Neuronal stem cell (in vitro differentiated cells): ENCODE data around the gene HERC3.

Experiments
- DNase-seq: peaks from one replicate; pipeline ENCODE4 v3.0.0-alpha.2; 2013; ENCODE audit warnings: low spot score
- H2AFZ ChIP-seq: one replicate; pipeline ENCODE4 v1.6.1; 2013; ENCODE audit warnings: mild to moderate bottlenecking, low read length, inconsistent platforms
- H2AK5ac ChIP-seq: 2 replicates; pipeline ENCODE4 v1.6.1; 2013; ENCODE audit warnings: low read depth, mild to moderate bottlenecking, inconsistent platforms, low read length, moderate library complexity, mixed read lengths
- H2BK120ac ChIP-seq: 2 replicates; pipeline ENCODE4 v1.6.1; 2013; ENCODE audit warnings: low read depth, mild to moderate bottlenecking, inconsistent platforms, low read length, moderate library complexity, mixed read lengths
- H2BK12ac ChIP-seq: one replicate; pipeline ENCODE4 v1.6.1; 2013; ENCODE audit warnings: low read length, inconsistent platforms
- H2BK15ac ChIP-seq: 2 replicates; pipeline ENCODE4 v1.6.1; 2013; ENCODE audit warnings: mild to moderate bottlenecking, low read length, inconsistent platforms, mixed read lengths
- H2BK5ac ChIP-seq: one replicate; pipeline ENCODE4 v1.6.1; 2013; ENCODE audit warnings: inconsistent platforms, mild to moderate bottlenecking, low read length, moderate library complexity
- H3K14ac ChIP-seq: one replicate; pipeline ENCODE4 v1.6.1; 2013; ENCODE audit warnings: low read length, inconsistent platforms
- H3K18ac ChIP-seq: 2 replicates; pipeline ENCODE4 v1.6.1; 2013; ENCODE audit warnings: low read length, inconsistent platforms
- H3K23ac ChIP-seq: 2 replicates; pipeline ENCODE4 v1.6.1; 2013; ENCODE audit warnings: low read depth, mild to moderate bottlenecking, mixed read lengths, low read length, inconsistent platforms; ENCODE audit not compliant: poor library complexity
- H3K27ac ChIP-seq: replicated peaks from 3 replicates; pipeline ENCODE4 v1.5.1; 2013; ENCODE audit warnings: low read length, inconsistent platforms
- H3K27me3 ChIP-seq, 3 experiments: 2 replicates each; pipeline ENCODE4 v1.6.1; 2013; ENCODE audit warnings: low read length in 3 of 3, mild to moderate bottlenecking in 2 of 3, inconsistent platforms in 1 of 3, low read depth in 1 of 3, mixed read lengths in 1 of 3, moderate library complexity in 1 of 3; ENCODE audit not compliant: control insufficient read depth in 3 of 3, insufficient read depth in 3 of 3
- H3K36me3 ChIP-seq, 2 donors: replicated peaks in 1 of 2; 2 replicates each; pipeline ENCODE4 v1.6.1; 2013; ENCODE audit warnings: low read length in 2 of 2; ENCODE audit not compliant: control insufficient read depth in 2 of 2, insufficient read depth in 2 of 2
- H3K4ac ChIP-seq: 2 replicates; pipeline ENCODE4 v1.6.1; 2013; ENCODE audit warnings: inconsistent platforms, mild to moderate bottlenecking, low read length, moderate library complexity
- H3K4me1 ChIP-seq, 2 donors: 1 replicate in 1 of 2; 2 replicates in 1 of 2; pipeline ENCODE4 v1.6.1; 2013; ENCODE audit warnings: low read length in 2 of 2, low read depth in 1 of 2; ENCODE audit not compliant: control insufficient read depth in 2 of 2, insufficient read depth in 1 of 2
- H3K4me2 ChIP-seq: one replicate; pipeline ENCODE4 v1.6.1; 2013; ENCODE audit warnings: mild to moderate bottlenecking, low read length, inconsistent platforms; ENCODE audit not compliant: insufficient read depth, poor library complexity, severe bottlenecking
- H3K4me3 ChIP-seq, 2 donors: 2 replicates each; pipeline ENCODE4 v1.5.1; 2013; ENCODE audit warnings: low read length in 2 of 2, mild to moderate bottlenecking in 2 of 2, inconsistent platforms in 1 of 2, moderate library complexity in 1 of 2
- H3K79me1 ChIP-seq: one replicate; pipeline ENCODE4 v1.6.1; 2013; ENCODE audit warnings: low read depth, mild to moderate bottlenecking, inconsistent platforms, low read length, moderate library complexity
- H3K9ac ChIP-seq: one replicate; pipeline ENCODE4 v1.6.1; 2013; ENCODE audit warnings: mild to moderate bottlenecking, low read depth, low read length, inconsistent platforms; ENCODE audit not compliant: poor library complexity
- H3K9me3 ChIP-seq, 2 donors: replicated peaks in 1 of 2; 2 replicates each; pipeline versions ENCODE3 to v1.6.1; 2013; ENCODE audit warnings: low read length in 2 of 2, mild to moderate bottlenecking in 2 of 2, inconsistent platforms in 1 of 2, low read depth in 1 of 2, mixed read lengths in 1 of 2, moderate library complexity in 1 of 2; ENCODE audit not compliant: control insufficient read depth in 2 of 2, insufficient read depth in 1 of 2
- H4K8ac ChIP-seq: one replicate; pipeline ENCODE4 v1.6.1; 2013; ENCODE audit warnings: low read depth, mild to moderate bottlenecking, inconsistent platforms, low read length, moderate library complexity
- H4K91ac ChIP-seq: one replicate; pipeline ENCODE4 v1.6.1; 2013; ENCODE audit warnings: low read length, low read depth, mild to moderate bottlenecking, inconsistent platforms; ENCODE audit not compliant: poor library complexity
- WGBS, 2 donors: extraction: QIAGEN DNeasy Blood & Tissue Kit; methylation state at CpG; one replicate each; pipeline ENCODE4 v1.1.7; 2013; ENCODE audit warnings: missing lambda C conversion rate in 2 of 2, mixed read lengths in 1 of 2; ENCODE audit not compliant: insufficient read length in 2 of 2, insufficient replicate concordance in 1 of 2; ENCODE audit errors: extremely low coverage in 2 of 2; 5-methylcytosine and 5-hydroxymethylcytosine counted together

The HERC3 gene

GRCh38 chr4:88681209-88681608, 88.9 kb downstream of the HERC3 start:
- no peak overlapping the region for H2BK15ac ChIP-seq
- H3K79me1 ChIP-seq, result no peaks in the 10 kb centered on the region
- no peaks in the 10 kb centered on the region for H3K36me3 ChIP-seq
- H3K14ac ChIP-seq, result no peak overlapping the region
- no peak overlapping the region for H3K18ac ChIP-seq
- no peak overlapping the region for H2BK12ac ChIP-seq
- no peak overlapping the region for H2BK120ac ChIP-seq
- no peak overlapping the region for H3K27ac ChIP-seq
- no peak overlapping the region for H3K9ac ChIP-seq
- H3K27me3 ChIP-seq, result no peaks in the 10 kb centered on the region
- H4K91ac ChIP-seq, result no peak overlapping the region
- no peaks in the 10 kb centered on the region for H3K4me1 ChIP-seq
- peaks cover 0 to 2% of the 10 kb centered on the region in 2 donors for H3K9me3 ChIP-seq
- no peak for DNase-seq
- no CpG with 5 or more reads among the region's 5 CpGs for WGBS, 2 donors
- no peak overlapping the region for H4K8ac ChIP-seq
- no peak overlapping the region for H3K23ac ChIP-seq
- no peak overlapping the region for H3K4me2 ChIP-seq
- no peak overlapping the region for H2BK5ac ChIP-seq
- H3K4ac ChIP-seq, result no peak overlapping the region
- no peak overlapping the region for H2AFZ ChIP-seq
- H3K4me3 ChIP-seq, result no peak overlapping the region
- no peak overlapping the region for H2AK5ac ChIP-seq

DNA sequence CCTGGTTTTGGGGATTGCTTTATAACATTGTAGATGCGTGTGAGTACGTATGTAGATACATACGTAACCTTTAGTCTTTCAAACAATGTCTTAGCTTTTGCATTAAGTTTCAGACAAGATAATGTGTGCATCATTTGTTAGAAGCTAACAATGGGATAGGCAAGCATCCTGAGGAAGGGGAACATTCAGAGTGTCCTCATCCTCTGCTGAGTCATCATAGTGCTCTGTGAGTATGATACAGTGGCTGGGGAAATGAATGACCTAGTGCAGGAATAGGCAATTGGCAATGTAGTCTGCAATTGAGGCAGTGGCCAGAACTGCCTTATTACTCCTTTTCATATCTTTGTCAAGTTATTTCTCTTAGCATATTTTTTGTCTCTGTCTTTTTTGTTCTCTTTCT, 98.1 kb downstream of the HERC3 start:
- Histone ChIP-seq H4K8ac (no peak overlapping the region), H2AFZ (no peak overlapping the region), H3K18ac (no peak overlapping the region), H2AK5ac (no peak overlapping the region), H4K91ac (no peak overlapping the region), H3K14ac (no peak overlapping the region), H3K27ac (no peak overlapping the region), H3K4me2 (no peak overlapping the region), H3K4me3 (no peak overlapping the region), H3K36me3 (no peaks in the 10 kb centered on the region), H3K27me3 (no peaks in the 10 kb centered on the region), H3K4me1 (peaks cover 0 to 1% of the 10 kb centered on the region in 2 donors), H2BK5ac (no peak overlapping the region), H2BK12ac (no peak overlapping the region), H3K23ac (no peak overlapping the region), H3K79me1 (no peaks in the 10 kb centered on the region), H2BK120ac (no peak overlapping the region), H3K9ac (no peak overlapping the region), H2BK15ac (no peak overlapping the region), H3K4ac (no peak overlapping the region), H3K9me3 (no peaks in the 10 kb centered on the region)
- WGBS, 2 donors, result no CpG with 5 or more reads among the region's 3 CpGs
- no peak for DNase-seq

DNA sequence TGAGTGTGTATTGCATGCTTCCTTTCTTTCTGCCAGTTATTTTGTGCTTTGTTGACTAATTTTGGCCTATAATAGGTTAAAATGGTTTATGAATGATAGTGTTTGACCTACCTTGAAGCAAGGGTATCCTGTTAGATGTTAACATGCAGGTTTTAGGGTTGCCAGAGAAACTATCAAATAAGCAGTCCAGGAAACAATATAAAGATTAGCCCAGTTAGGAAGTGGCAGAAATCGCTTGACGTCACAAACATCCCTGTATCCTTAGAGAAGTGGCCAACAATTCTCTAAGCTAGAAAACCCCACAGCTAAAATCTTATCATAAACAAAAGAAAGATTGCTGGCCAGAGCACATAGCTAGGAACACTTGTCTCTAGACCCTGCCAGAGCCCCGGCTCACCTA, 101.5 kb downstream of the HERC3 start:
- Histone ChIP-seq H3K36me3 (no peaks in the 10 kb centered on the region), H2BK120ac (no peak overlapping the region), H3K14ac (no peak overlapping the region), H3K18ac (no peak overlapping the region), H3K4me2 (no peak overlapping the region), H3K9ac (no peak overlapping the region), H2BK5ac (no peak overlapping the region), H2AFZ (no peak overlapping the region), H3K79me1 (no peaks in the 10 kb centered on the region), H3K4me1 (peaks cover 0 to 1% of the 10 kb centered on the region in 2 donors), H3K4me3 (no peak overlapping the region), H4K8ac (no peak overlapping the region), H2AK5ac (no peak overlapping the region), H3K9me3 (no peaks in the 10 kb centered on the region), H3K27me3 (no peaks in the 10 kb centered on the region), H3K4ac (no peak overlapping the region), H3K23ac (no peak overlapping the region), H4K91ac (no peak overlapping the region), H2BK15ac (no peak overlapping the region), H3K27ac (no peak overlapping the region), H2BK12ac (no peak overlapping the region)
- no CpG with 5 or more reads among the region's 3 CpGs for WGBS, 2 donors
- DNase-seq, result no peak

DNA sequence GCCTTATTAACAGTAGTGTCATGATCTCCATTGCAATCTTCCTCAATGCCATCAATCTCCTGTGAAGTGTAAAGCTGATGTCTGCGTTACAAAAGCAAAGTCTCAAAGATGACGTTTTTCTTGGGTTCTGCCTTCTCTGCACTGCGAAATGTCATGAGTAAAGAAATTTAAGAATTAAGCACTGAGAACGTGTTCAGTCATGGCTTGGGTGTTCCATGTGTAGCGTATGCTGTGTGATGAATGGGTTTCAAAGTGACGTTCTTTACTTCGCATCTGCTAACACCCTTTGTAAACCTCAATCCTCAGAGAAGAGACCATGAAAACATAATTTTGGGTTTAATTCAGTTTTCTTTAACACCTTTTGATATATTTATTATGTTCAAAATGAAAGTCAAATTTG, 104.3 kb downstream of the HERC3 start:
- no peak overlapping the region for H4K91ac ChIP-seq
- H4K8ac ChIP-seq, result no peak overlapping the region
- H3K27me3 ChIP-seq, result no peaks in the 10 kb centered on the region
- H2BK15ac ChIP-seq, result no peak overlapping the region
- peak overlapping the region; percentile 91 for H2AFZ ChIP-seq
- WGBS, 2 donors, result no CpG with 5 or more reads among the region's 7 CpGs
- H3K36me3 ChIP-seq, result no peaks in the 10 kb centered on the region
- H3K18ac ChIP-seq, result no peak overlapping the region
- no peaks in the 10 kb centered on the region for H3K79me1 ChIP-seq
- no peak for DNase-seq
- H3K9ac ChIP-seq, result no peak overlapping the region
- no peak overlapping the region for H3K27ac ChIP-seq
- no peak overlapping the region for H2AK5ac ChIP-seq
- no peaks in the 10 kb centered on the region for H3K9me3 ChIP-seq
- peak overlapping the region in 1 of 2 donors; percentile 48 for H3K4me3 ChIP-seq
- no peak overlapping the region for H2BK120ac ChIP-seq
- no peaks in the 10 kb centered on the region for H3K4me1 ChIP-seq
- H3K23ac ChIP-seq, result no peak overlapping the region
- no peak overlapping the region for H2BK12ac ChIP-seq
- no peak overlapping the region for H3K14ac ChIP-seq
- H3K4me2 ChIP-seq, result no peak overlapping the region
- no peak overlapping the region for H3K4ac ChIP-seq
- H2BK5ac ChIP-seq, result no peak overlapping the region
